MCF 10A (cell line): ENCODE data around the gene CALN1. TPM values are rescaled to one million over a fixed set of nuclear protein-coding genes. Genes with fewer than 3 reads are reported as not detected.

ENCODE experiments used
- BruUV-seq: library from RNA; stranded (reverse); fragments of 400-500 nt; replicated peaks from 2 replicates; lab custom pipeline; 2021; lab: Mats Ljungman, UMichigan
- CTCF ChIA-PET: fragments of 300-600 bp; sonication (Branson Sonifier 250); formaldehyde crosslinking; extraction: SDS; loops from one replicate; lab custom pipeline; 2021; ENCODE audit warnings: antibody characterized with exemption, inconsistent platforms; lab: Yijun Ruan, JAX
- POLR2A ChIA-PET: fragments of 300-600, 350-650 bp; sonication (Branson Sonifier 250); formaldehyde crosslinking; extraction: SDS; loops from one replicate; lab custom pipeline; 2020; ENCODE audit warnings: antibody characterized with exemption, inconsistent platforms; lab: Yijun Ruan, JAX
- DNase-seq: peaks from one replicate; pipeline ENCODE4 v3.0.0-alpha.2; 2018; ENCODE audit not compliant: unreplicated experiment
- H3K27ac Mint-ChIP-seq: one replicate; pipeline ENCODE4 v1.8.0; 2022; ENCODE audit warnings: mild to moderate bottlenecking, low read depth, mixed read lengths; ENCODE audit not compliant: unreplicated experiment
- H3K27me3 Mint-ChIP-seq: one replicate; pipeline ENCODE4 v1.8.0; 2022; ENCODE audit warnings: mixed read lengths; ENCODE audit not compliant: insufficient read depth, unreplicated experiment
- H3K36me3 Mint-ChIP-seq: one replicate; pipeline ENCODE4 v1.8.0; 2022; ENCODE audit warnings: mild to moderate bottlenecking, moderate library complexity, mixed read lengths; ENCODE audit not compliant: insufficient read depth, unreplicated experiment
- H3K4me1 Mint-ChIP-seq: one replicate; pipeline ENCODE4 v1.8.0; 2022; ENCODE audit warnings: mixed read lengths; ENCODE audit not compliant: insufficient read depth, unreplicated experiment
- H3K4me3 Mint-ChIP-seq: one replicate; pipeline ENCODE4 v1.8.0; 2022; ENCODE audit warnings: mild to moderate bottlenecking, moderate library complexity, mixed read lengths; ENCODE audit not compliant: unreplicated experiment
- H3K9me3 Mint-ChIP-seq: one replicate; pipeline ENCODE4 v1.8.0; 2022; ENCODE audit warnings: mixed read lengths; ENCODE audit not compliant: unreplicated experiment
- CTCF ChIP-seq: fragments of 200-600 bp; IDR thresholded peaks from one replicate; pipeline ENCODE4 v1.8.0; 2022; ENCODE audit warnings: antibody characterized with exemption, mild to moderate bottlenecking; ENCODE audit not compliant: unreplicated experiment
- intact Hi-C: fragments of 100-400 bp; cut with micrococcal nuclease; formaldehyde crosslinking; loops from 2 replicates; pipeline ENCODE4 v1.14.1; 2022
- total RNA-seq: library from RNA; stranded (reverse); gene quantifications from 2 replicates; pipeline ENCODE4 v1.2.3, GENCODE V29; 2022

CALN1 gene
- total RNA-seq, 1 experiment from 2014 or later = not detected

- Mint-ChIP-seq H3K4me1 (no peaks in the 10 kb centered on the region), H3K27ac (no peak overlapping the region), H3K9me3 (no peaks in the 10 kb centered on the region), H3K36me3 (no peaks in the 10 kb centered on the region), H3K4me3 (no peak overlapping the region), H3K27me3 (no peaks in the 10 kb centered on the region)
- TF ChIP-seq CTCF = no peak
- BruUV-seq = no TSS peak
- intact Hi-C loops = no loop called here
- DNase-seq = no peak
- CTCF ChIA-PET = interaction anchor here (0.5 to 1.3 kb wide), 3 partner anchors 8 to 19 kb away, joined by 3 read pairs; no protein-coding TSS in a partner anchor
- POLR2A ChIA-PET = no interaction called here
Measured at GRCh38 chr7:72152161-72153131, 259.7 kb downstream of the CALN1 start.

- TF ChIP-seq CTCF = no peak
- POLR2A ChIA-PET = no interaction called here
- Mint-ChIP-seq H3K4me1 (no peaks in the 10 kb centered on the region), H3K9me3 (peaks cover 7% of the 10 kb centered on the region), H3K27ac (no peak overlapping the region), H3K4me3 (no peak overlapping the region), H3K27me3 (no peaks in the 10 kb centered on the region), H3K36me3 (no peaks in the 10 kb centered on the region)
- CTCF ChIA-PET = interaction anchor here (0.7 kb wide), 1 partner anchor 42 kb away, joined by 3 read pairs; no protein-coding TSS in a partner anchor
- BruUV-seq = no TSS peak
- DNase-seq = no peak
- intact Hi-C loops = no loop called here
Measured at GRCh38 chr7:72140566-72140965, 271.6 kb downstream of the CALN1 start.

- peaks cover 15% of the 10 kb centered on the region for H3K9me3 Mint-ChIP-seq
- ChIA-PET POLR2A (no interaction called here), CTCF (no interaction called here)
- H3K4me3 Mint-ChIP-seq = no peak overlapping the region
- no peak overlapping the region for H3K27ac Mint-ChIP-seq
- BruUV-seq = no TSS peak
- intact Hi-C loops = no loop called here
- H3K27me3 Mint-ChIP-seq = no peaks in the 10 kb centered on the region
- peaks cover 5% of the 10 kb centered on the region for H3K36me3 Mint-ChIP-seq
- no peak for DNase-seq
- no peak for TF ChIP-seq CTCF
- no peaks in the 10 kb centered on the region for H3K4me1 Mint-ChIP-seq
Measured at GRCh38 chr7:72127136-72127535, 285.0 kb downstream of the CALN1 start.

- no peak for TF ChIP-seq CTCF
- intact Hi-C loops = no loop called here
Measured at GRCh38 chr7:72123913-72124312, 288.2 kb downstream of the CALN1 start.

More at GRCh38 chr7:72123913-72124312, 288.2 kb downstream of the CALN1 start:
- no peaks in the 10 kb centered on the region for H3K27me3 Mint-ChIP-seq
- peaks cover 5% of the 10 kb centered on the region for H3K36me3 Mint-ChIP-seq
- H3K4me1 Mint-ChIP-seq = no peaks in the 10 kb centered on the region
- no peak overlapping the region for H3K4me3 Mint-ChIP-seq
- POLR2A ChIA-PET = no interaction called here
- CTCF ChIA-PET = interaction anchor here (0.6 to 0.7 kb wide), 2 partner anchors 119 to 427 kb away, joined by 3 read pairs; no protein-coding TSS in a partner anchor
- H3K9me3 Mint-ChIP-seq = peaks cover 7% of the 10 kb centered on the region
- BruUV-seq = no TSS peak
- DNase-seq = no peak
- H3K27ac Mint-ChIP-seq = no peak overlapping the region
